G401.6 (cell line): ENCODE results near the gene TRABD2B.

ENCODE experiments used
- FAIRE-seq: peaks from 2 replicates; lab custom pipeline; 2012; peaks lifted over from hg19 to GRCh38; lab: Jason Lieb, UNC

Gene TRABD2B

DNA sequence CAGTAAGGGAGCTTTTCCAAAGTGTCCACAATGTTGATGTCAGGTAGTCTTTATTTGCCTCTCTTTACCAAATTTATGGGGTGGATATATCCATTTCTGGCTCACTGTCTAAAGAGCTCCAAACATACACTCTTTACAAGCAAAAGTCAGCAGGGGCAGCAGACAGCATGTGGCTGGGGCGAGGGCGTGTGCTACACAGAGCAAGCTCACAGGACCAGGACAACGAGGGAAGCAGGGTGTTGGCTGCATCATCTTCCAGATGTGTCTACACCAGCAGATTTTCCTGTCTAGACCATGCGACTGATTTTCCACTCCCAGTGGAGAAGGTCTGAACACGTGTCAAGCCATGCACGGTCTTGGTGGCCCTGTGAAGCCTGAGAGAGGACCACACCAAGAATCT lies 123.8 kb downstream of the TRABD2B start:
- no peak for FAIRE-seq

GRCh38 chr1:47872886-47873285 lies 124.3 kb downstream of the TRABD2B start:
- FAIRE-seq: no peak

DNA sequence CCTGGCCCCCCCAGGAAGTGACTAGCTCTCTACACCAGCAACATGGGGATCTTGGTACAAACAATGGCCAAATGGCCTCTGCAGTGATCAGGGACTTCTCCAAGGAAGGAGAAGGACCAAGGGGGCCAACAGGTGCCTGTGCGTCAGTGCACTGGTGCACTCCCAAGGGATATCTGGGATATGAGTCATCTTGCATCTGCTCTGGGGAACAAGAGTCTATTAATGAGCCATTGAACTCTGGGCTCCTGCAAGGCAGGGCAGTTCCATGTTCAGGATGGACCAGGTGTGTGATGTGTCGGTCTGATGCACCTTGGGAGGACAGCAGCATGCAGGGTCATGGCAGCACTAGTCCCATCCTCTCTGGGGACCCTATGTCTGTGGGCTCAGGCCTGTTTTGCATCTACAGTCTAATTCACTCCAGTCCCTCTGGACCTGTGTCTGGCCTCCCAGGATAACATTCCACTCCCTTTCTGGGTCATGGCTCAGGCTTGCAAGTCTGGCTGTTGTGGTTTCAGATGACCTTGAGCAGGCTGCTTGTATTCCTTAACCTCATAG lies 125.3 kb downstream of the TRABD2B start:
- FAIRE-seq: no peak

DNA sequence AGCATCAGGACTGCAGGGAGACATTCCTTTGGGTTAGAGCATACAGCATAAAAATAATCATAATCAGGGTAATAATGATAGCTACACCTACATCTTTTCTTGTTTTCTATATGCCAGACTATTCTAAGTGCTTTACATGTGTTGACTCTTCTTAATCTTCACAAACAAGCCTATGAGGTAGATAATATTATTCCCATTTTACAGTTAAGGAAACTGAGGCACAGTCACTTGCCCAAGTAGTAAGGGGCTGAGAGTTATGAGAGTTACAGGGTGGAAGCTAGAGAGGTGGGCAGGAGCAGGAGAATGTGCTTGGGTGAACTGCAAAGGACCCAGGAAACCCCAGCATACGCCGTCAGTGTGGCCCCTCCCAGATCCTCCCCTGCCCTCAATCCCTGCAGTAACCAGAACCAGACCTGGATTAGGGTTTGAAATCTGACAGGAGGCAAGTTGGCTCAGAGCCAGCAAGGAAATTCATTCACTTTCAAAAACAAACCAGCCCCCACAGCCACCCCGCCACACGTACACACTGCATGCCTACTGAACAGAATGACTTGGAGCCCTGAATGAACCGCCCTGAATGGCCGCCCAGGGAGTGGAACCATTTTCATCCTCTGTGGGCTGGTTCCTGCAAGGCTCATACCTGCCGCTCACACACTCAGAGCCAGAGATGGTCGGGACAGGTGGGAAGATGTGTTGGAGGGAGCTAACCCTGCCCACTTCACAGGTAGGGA lies 126.1 kb downstream of the TRABD2B start:
- no peak for FAIRE-seq

DNA sequence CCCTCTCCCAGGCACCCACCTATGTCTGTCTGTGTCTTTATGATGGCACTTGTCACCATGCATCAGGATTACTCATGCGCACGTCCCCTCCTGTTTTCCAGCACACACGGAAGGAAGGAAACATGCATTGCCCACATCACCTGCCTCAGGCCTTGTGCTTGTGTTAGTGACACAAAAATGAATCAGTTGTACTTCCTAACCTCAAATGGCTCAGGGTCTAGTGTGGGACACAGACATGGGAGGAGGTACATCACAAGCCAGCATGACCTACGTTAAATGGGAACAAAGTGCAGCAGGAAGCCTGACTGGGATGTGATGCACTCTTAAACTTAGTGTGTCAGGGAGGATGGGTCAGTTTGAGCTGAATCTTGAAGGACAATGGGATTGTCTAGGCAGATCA lies 126.7 kb downstream of the TRABD2B start:
- FAIRE-seq: no peak

DNA sequence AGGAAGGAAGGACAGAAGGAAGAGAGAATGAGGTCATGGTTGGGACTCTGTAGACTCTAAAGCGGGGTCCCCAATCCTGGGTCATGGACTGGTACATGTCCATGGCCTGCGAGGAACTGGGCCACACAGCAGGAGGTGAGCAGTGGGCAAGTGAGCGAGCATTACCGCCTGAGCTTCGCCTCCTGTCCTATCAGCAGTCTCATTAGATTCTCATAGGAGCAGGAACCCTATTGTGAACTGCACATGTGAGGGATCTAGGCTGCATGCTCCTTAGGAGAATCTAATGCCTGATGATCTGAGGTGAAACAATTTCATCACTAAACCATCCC lies 128.9 kb downstream of the TRABD2B start:
- no peak for FAIRE-seq

DNA sequence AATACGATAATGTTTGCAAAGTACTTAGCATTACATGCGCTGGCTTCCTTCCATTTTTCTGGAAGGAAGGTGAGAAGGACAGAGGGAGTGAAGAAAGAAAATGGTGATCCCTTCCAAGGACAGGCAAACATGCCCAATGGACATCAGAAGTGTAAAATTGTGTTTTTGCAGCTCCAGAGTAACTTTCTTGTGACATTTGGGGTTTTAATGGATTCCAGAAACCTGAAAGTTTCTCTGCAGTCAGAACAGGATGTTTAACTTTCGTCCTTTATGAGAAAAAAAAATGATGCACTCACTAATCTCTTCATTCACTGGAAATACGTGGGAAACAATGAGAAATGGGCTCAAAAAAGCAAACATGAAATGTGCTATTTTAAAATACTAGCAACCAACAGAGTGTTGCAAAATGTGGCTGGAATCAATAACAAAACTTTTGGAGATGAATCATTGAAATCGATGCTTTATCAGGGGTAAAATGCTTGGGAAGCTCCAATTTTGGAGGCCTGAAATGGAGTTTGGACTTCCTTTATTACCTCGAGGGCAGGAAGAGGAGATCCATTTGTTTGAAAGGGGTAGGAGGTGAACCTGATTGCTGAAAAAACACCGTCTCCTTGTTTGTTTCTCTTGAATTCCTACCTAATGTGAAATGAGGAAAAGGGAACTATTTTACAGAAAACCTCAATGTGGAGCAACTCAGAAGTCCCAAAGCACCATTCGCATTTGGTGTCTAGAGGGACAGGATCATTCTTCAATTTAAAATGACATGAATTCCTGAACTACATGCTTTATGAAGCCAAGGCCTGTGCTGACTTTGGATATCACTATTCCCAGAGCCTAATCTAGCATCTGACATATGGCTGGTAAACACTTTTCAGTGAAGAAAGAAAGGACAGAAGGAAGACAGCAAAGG lies 129.5 kb downstream of the TRABD2B start:
- no peak for FAIRE-seq

- no peak for FAIRE-seq
These were observed 130.4 kb downstream of the TRABD2B start for GRCh38 chr1:47866601-47867437.

DNA sequence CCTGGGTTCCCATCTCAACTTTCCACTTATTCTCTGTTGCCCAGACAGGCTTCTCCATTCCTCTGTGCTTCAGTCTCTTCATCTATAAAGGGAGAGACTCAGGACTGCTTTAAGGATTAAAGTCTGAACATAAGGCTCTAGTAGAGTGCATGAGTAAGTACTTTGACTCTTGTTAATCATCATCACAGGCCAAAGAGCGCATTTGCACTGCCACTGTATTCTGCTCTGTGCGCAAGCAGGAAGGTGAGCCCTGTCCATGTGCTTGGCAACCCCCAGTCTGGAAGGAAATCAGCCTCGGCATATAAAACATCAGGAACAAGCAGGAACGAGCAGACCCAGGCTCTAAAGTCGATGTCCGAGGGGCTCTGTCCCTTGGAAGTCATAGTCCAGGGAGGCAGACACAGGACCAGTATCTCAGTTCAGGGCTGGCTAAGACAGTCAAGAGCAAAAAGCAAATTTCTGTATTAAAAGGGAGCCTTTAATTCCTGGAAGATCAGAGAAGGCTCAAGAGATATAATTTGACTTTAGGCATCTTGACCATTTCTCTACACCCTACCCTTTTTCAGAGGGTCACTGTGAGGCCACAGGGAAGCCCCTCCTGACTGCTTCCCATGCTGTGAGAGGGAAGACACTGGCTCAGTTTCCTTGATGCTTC lies 131.2 kb downstream of the TRABD2B start:
- no peak for FAIRE-seq

DNA sequence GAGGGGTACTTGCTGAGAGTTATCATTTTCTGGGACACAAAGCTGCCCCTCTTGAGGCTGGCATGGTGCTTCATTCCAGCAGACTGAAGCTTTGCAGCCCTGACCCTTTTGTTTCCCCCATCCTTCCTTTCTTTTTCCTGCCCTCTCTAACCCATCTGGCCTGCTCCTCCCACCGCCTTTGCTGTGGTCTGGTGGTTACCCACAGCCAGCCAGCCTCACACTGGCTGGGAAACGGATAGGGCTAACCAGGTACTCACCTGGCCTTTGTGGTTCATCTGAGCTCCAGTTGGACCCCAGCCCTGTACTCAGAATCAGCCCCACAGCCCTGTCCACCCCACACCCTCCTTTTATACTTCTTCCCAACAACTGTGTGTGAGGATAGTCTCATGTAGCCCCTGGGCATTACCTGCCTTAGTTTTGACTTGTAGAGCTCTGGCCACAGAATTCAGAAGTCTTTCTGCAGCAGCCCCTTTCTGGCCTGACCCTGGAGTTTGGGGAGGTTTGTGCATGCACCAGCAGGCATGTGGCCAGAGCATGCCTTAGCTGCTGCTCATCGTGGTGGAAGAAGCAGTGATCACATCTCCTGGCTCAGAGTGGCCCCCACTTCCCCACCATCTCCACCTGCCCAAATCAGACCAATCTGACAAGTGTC lies 138.0 kb downstream of the TRABD2B start:
- no peak for FAIRE-seq

DNA sequence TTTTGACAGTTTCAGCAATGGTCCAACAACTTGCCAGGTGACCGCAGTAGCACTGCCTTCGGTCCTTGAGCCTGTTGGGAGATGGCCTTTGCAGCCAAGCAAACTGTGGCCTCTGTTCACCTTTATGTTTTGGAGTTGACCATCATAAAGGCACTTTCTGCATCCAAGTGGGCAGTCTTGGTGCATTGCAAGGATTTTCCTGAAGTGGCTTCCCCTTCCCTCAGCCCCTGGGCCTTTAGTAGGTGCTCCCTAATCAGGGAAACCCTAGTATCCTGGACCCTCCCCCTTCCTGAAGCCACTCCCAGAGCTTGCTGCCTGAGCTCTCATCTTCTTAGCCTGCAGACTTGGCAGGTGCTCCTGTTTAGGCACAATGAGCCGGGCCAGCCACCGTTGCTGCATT lies 140.2 kb downstream of the TRABD2B start:
- FAIRE-seq: no peak

DNA sequence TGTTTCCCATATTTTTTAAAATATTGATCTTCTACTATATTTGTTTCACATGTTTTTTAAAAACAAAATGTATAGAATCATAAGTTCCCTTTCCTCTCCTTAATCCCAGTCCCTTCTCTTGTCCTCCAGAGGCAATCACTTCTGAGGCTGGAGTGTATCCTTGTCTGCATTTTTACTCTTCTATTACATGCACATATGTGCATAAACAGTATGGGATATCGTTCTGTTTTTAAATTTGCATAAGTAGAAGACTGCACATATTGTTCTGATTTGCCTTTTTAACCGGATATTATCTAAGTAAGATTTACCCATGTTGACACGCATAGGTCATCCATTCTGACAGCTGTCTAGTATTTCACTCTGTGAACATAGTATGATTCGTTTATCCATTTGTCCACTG lies 142.0 kb downstream of the TRABD2B start:
- no peak for FAIRE-seq

DNA sequence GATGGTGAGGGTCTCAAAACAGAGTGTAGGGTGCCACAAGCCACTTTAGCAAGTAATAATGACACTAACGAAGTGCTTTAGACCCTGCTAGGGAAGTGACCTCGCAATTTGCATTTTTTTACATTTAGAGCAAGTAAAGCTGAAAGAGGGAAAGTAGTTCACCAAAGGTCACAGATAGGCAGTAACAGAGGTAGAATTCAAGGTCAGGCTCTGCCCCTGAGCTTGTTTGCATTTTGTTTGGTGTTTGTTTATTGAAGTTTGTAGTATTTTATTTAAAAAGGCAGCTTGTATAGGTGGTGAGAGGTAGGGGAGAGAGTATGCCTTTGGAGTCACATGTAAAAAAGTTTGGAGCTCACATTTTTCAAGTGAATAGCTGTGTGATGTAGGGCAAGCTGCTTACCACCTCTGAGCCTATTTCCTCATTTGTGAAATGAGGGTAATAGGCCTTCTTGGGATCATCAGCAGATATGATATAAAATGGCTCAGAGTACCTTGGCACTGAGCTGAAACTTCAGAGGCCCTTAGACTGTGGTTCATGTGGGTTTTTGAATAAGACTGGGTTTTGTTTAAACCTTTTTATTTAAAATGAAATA lies 142.5 kb downstream of the TRABD2B start:
- FAIRE-seq: no peak

DNA sequence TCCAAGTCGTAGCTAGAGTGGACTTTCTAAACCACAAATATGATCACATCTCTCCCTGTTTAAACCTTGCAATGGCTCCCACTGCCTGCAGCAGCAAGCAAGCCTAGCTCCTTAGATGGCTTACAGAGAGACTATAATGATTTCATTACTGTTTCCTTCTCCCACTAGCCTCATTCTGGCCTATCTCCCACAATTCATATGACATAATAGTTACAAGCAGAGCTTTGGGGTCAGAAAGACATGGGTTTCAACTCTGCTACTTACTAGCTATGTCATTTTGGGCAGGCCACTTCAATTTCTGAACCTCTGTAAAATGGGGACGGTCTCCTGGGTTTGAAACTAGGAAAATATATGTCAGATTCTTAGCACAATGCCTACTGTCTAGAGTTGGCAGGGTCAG lies 143.3 kb downstream of the TRABD2B start:
- no peak for FAIRE-seq

GRCh38 chr1:47853059-47853458 lies 144.1 kb downstream of the TRABD2B start:
- no peak for FAIRE-seq

- FAIRE-seq: no peak
These were observed 145.0 kb downstream of the TRABD2B start for GRCh38 chr1:47852006-47852718.

- no peak for FAIRE-seq
These were observed 146.7 kb downstream of the TRABD2B start for GRCh38 chr1:47850451-47850850.

- no peak for FAIRE-seq
These were observed 147.5 kb downstream of the TRABD2B start for GRCh38 chr1:47849591-47850261.

GRCh38 chr1:47849005-47849521 lies 148.1 kb downstream of the TRABD2B start:
- no peak for FAIRE-seq

GRCh38 chr1:47847763-47848162 lies 149.4 kb downstream of the TRABD2B start:
- FAIRE-seq: no peak
